Ovary (tissue), 10 donors: ENCODE measurements around the gene BRD2. TPM values are rescaled to one million over a fixed set of nuclear protein-coding genes. Genes with fewer than 3 reads are reported as not detected.
A peak's percentile ranks its signal among the peaks of the same experiment; 100 is the strongest.

Experiments
- DNase-seq, 5 donors: peaks; one replicate each; pipeline ENCODE4 v3.0.0-alpha.2; 2019 to 2020
- H3K27ac ChIP-seq, 2 donors: fragments of 200-600 bp; one replicate each; pipeline versions ENCODE4 v1.5.1 to v1.8.0; 2019 to 2022
- H3K27me3 ChIP-seq: fragments of 200-600 bp; one replicate; pipeline ENCODE4 v1.8.0; 2022
- H3K36me3 ChIP-seq: fragments of 200-600 bp; sonication (generic); one replicate; pipeline ENCODE4 v1.5.1; 2019
- H3K4me1 ChIP-seq: one replicate; pipeline ENCODE4 v1.8.1; 2013; ENCODE audit warnings: mild to moderate bottlenecking, moderate library complexity; ENCODE audit not compliant: insufficient read depth
- H3K4me3 ChIP-seq: fragments of 200-600 bp; sonication (generic); one replicate; pipeline ENCODE4 v1.5.1; 2017
- H3K9me3 ChIP-seq, 2 donors: fragments of 200-600 bp in 1 of 2; sonication (generic) in 1 of 2; one replicate each; pipeline versions ENCODE4 v1.5.1 to v1.8.1; 2013 to 2019; ENCODE audit warnings: mild to moderate bottlenecking in 1 of 2, moderate library complexity in 1 of 2
- CTCF ChIP-seq, 3 donors: fragments of 450-650 bp in 2 of 3; fragments of 200-600 bp in 1 of 3; IDR thresholded peaks; one replicate each; pipeline versions ENCODE4 v1.5.1 to v1.8.0; 2016 to 2022; ENCODE audit warnings: antibody characterized with exemption in 3 of 3, mild to moderate bottlenecking in 1 of 3
- EP300 ChIP-seq: sonication (generic); formaldehyde crosslinking; IDR thresholded peaks from one replicate; pipeline ENCODE4 v1.6.1; 2017; ENCODE audit warnings: antibody characterized with exemption
- POLR2A ChIP-seq: fragments of 450-650 bp; IDR thresholded peaks from one replicate; pipeline ENCODE4 v1.6.1; 2017; ENCODE audit warnings: antibody characterized with exemption, mild to moderate bottlenecking, moderate library complexity
- whole genome bisulfite sequencing, 3 donors: extraction: QIAGEN DNeasy Blood & Tissue Kit in 1 of 3; methylation state at CpG; one replicate each; pipeline versions ENCODE4 v1.1.5 to v1.1.7; 2013 to 2017; 5-methylcytosine and 5-hydroxymethylcytosine counted together
- intact Hi-C, 4 donors: fragments of 100-400 bp; cut with DNase I; formaldehyde crosslinking; loops; one replicate each; pipeline versions ENCODE4 v1.11.0 to v1.15.1; 2022 to 2023
- long read RNA-seq, 3 donors: library from polyadenylated mRNA in 2 of 3; unstranded in 2 of 3; transcript quantifications; one replicate each; pipeline ENCODE4 v2.0.0 and lab custom pipeline, GENCODE V29; 2021 to 2026
- polyA plus RNA-seq, 2 donors: library from polyadenylated mRNA; stranded (reverse); fragments of 200-250 nt in 1 of 2; fragments of 350-450 nt in 1 of 2; fragmentation: Illumina TruSeq in 1 of 2; extraction: RNeasy Lipid Tissue Mini Kit (QIAGEN cat#74804) in 1 of 2; gene quantifications; one replicate each; pipeline ENCODE4 v1.2.3, GENCODE V29; 2013 to 2014
- total RNA-seq, 7 donors: library from RNA; depleted of rRNA in 2 of 7; stranded (reverse); fragments of >200 nt in 2 of 7; fragmentation: NEBNext Ultra II Directional in 3 of 7; extraction: Animal tissue kit (Norgen Biotek cat#: 25700) in 3 of 7; gene quantifications; one replicate each; pipeline versions ENCODE4 v1.1.0 to v1.2.4, GENCODE V29; 2016 to 2023
- donor health status: DM: no; HTN: no; CAD: no; lungs with moderate emphysema.
- donor health status: DM: no; HTN: no; CAD: no.
- donor health status: Bipolar disorder and iron deficiency.
- donor health status: DM: yes; HTN: yes; CAD: no.
- donor health status: DM: no; HTN: no; CAD: no.
- donor health status: DM: yes; HTN: yes; CAD: no.

The BRD2 gene
- total RNA-seq (100 to 1,000 TPM; 106 to 196 (median 163) TPM), polyA plus RNA-seq (100 to 1,000 TPM; 128 to 301 TPM)
- long read RNA-seq, donor 1, transcript BRD2-219 (9 exons, 2,338 nt) = major isoform, 189 of 284 reads
- long read RNA-seq, donor 1, partial matches to known transcripts = 75 of 284 reads
- long read RNA-seq, donor 1, other reads (novel, unspliced or antisense) = 18 of 284 reads
- long read RNA-seq, donor 2, transcript BRD2-211 (3 exons, 759 nt) = major isoform, 20 of 186 reads
- long read RNA-seq, donor 2, transcript BRD2-219 (9 exons, 2,338 nt) = minor isoform, 13 of 186 reads
- long read RNA-seq, donor 2, partial matches to known transcripts = 148 of 186 reads
- long read RNA-seq, donor 2, other reads (novel, unspliced or antisense) = 0 of 186 reads
- long read RNA-seq, donor 3, full-length matches to known transcripts = 30 of 100 reads
- long read RNA-seq, donor 3, partial matches to known transcripts = 53 of 100 reads
- long read RNA-seq, donor 3, other reads (novel, unspliced or antisense) = 17 of 100 reads

- peak; percentile 98 for TF ChIP-seq POLR2A
- peak; percentile 30 for TF ChIP-seq EP300
- peak in 1 of 3 donors; percentile 20 for TF ChIP-seq CTCF (IDR thresholded peaks at IDR 0.05)
- H3K4me3 ChIP-seq = peak within 1 kb of the TSS; percentile 54
- intact Hi-C loops = no loop called here
- peak; percentile 97 to 98 (median 98) for DNase-seq
- no peaks in the 10 kb centered on the region for H3K9me3 ChIP-seq
- WGBS, 3 donors = 0% methylated on average over 38 to 62 of the region's 62 CpGs
- peak within 1 kb of the TSS; percentile 95 to 98 for H3K27ac ChIP-seq
- H3K27me3 ChIP-seq = no peaks in the 10 kb centered on the region
- H3K4me1 ChIP-seq = peaks cover 4% of the 10 kb centered on the region
- no peaks in the 10 kb centered on the region for H3K36me3 ChIP-seq
Observed at GRCh38 chr6:32968093-32968866, at the start of gene BRD2. TSS of gene BRD2 (plus strand) at chr6:32968594. CDS start at chr6:32972899, 4,305 bp downstream.

- intact Hi-C loops = no loop called here
- Histone ChIP-seq H3K36me3 (no peaks in the 10 kb centered on the region), H3K27me3 (no peaks in the 10 kb centered on the region), H3K9me3 (no peaks in the 10 kb centered on the region), H3K4me1 (no peaks in the 10 kb centered on the region), H3K4me3 (no peak overlapping the region), H3K27ac (no peak overlapping the region)
- no peak for DNase-seq
- WGBS, 3 donors = 53 to 68% (median 58%) methylated on average over 2 of the region's 2 CpGs
- TF ChIP-seq POLR2A (no peak), CTCF (IDR thresholded peaks at IDR 0.05) (no peak), EP300 (no peak)
Observed at GRCh38 chr6:32920715-32921114, 47.7 kb upstream of the BRD2 start.

GRCh38 chr6:32922083-32922482, 46.3 kb upstream of the BRD2 start:
- intact Hi-C loops = no loop called here
- DNase-seq = no peak
- Histone ChIP-seq H3K27ac (no peak overlapping the region), H3K36me3 (no peaks in the 10 kb centered on the region), H3K4me3 (no peak overlapping the region), H3K9me3 (no peaks in the 10 kb centered on the region), H3K27me3 (no peaks in the 10 kb centered on the region), H3K4me1 (no peaks in the 10 kb centered on the region)
- TF ChIP-seq EP300 (no peak), CTCF (IDR thresholded peaks at IDR 0.05) (no peak), POLR2A (no peak)
- WGBS, 3 donors = 88 to 91% (median 90%) methylated on average over 2 of the region's 2 CpGs

GRCh38 chr6:32931211-32931610, 37.2 kb upstream of the BRD2 start:
- 0% methylated on average over 1 of the region's 1 CpG for WGBS, 3 donors
- intact Hi-C loops = loop anchor here in 2 of 4 donors (5.0 to 10.0 kb wide), 2 partner anchors 44 to 46 kb away; no protein-coding TSS in a partner anchor
- TF ChIP-seq CTCF (IDR thresholded peaks at IDR 0.05) = no peak
- no peak for TF ChIP-seq POLR2A
- TF ChIP-seq EP300 = no peak
- Histone ChIP-seq H3K4me1 (no peaks in the 10 kb centered on the region), H3K27ac (no peak overlapping the region), H3K4me3 (no peak overlapping the region), H3K27me3 (no peaks in the 10 kb centered on the region), H3K9me3 (no peaks in the 10 kb centered on the region), H3K36me3 (no peaks in the 10 kb centered on the region)
- DNase-seq = no peak
